ENCODE results near the gene MESD. TPM values are rescaled to one million over a fixed set of nuclear protein-coding genes. Genes with fewer than 3 reads are reported as not detected.
A peak's percentile ranks its signal among the peaks of the same experiment; 100 is the strongest.

Gene MESD
- total RNA-seq, 6 experiments from 2014 or later, result 10.8 to 16.7 (median 14.6) TPM

- ATAC-seq, result no peak
- intact Hi-C loops (cut with DNase I), result no loop called here
- peak in 1 of 3 donors; percentile 25 for DNase-seq
Measured at GRCh38 chr15:80942746-80943565, 46.7 kb downstream of the MESD start.

GRCh38 chr15:80942266-80942665, 47.4 kb downstream of the MESD start:
- DNase-seq (peak in 1 of 3 donors; percentile 10), ATAC-seq (no peak)
- no peak overlapping the region for H3K4me3 ChIP-seq
- intact Hi-C loops (cut with DNase I), result no loop called here
- H3K9me3 ChIP-seq, result no peaks in the 10 kb centered on the region
- TF ChIP-seq CTCF (IDR thresholded peaks at IDR 0.05), result no peak
- no peak for TF ChIP-seq POLR2A (IDR thresholded peaks at IDR 0.05)
- H3K4me1 ChIP-seq, result no peaks in the 10 kb centered on the region
- no peak overlapping the region for H3K27ac ChIP-seq
- 100% methylated on average over 6 of the region's 7 CpGs for WGBS (ENCODE audit: insufficient coverage, low coverage, low lambda C conversion rate, missing lambda C conversion rate)
- H3K27me3 ChIP-seq, result no peaks in the 10 kb centered on the region
- H3K36me3 ChIP-seq, result peaks cover 0 to 5% (median 0%) of the 10 kb centered on the region in 4 donors

More at GRCh38 chr15:80942746-80943565, 46.7 kb downstream of the MESD start:
- TF ChIP-seq CTCF (IDR thresholded peaks at IDR 0.05), result no peak
- no peak for TF ChIP-seq POLR2A (IDR thresholded peaks at IDR 0.05)
- H3K4me3 ChIP-seq, result no peak overlapping the region
- H3K36me3 ChIP-seq, result peaks cover 0 to 12% (median 0%) of the 10 kb centered on the region in 4 donors
- 97% methylated on average over 9 of the region's 16 CpGs for WGBS (ENCODE audit: insufficient coverage, low coverage, low lambda C conversion rate, missing lambda C conversion rate)
- H3K4me1 ChIP-seq, result no peaks in the 10 kb centered on the region
- no peak overlapping the region for H3K27ac ChIP-seq
- no peaks in the 10 kb centered on the region for H3K27me3 ChIP-seq
- no peaks in the 10 kb centered on the region for H3K9me3 ChIP-seq

- DNase-seq, result no peak
- no peak for TF ChIP-seq POLR2A (IDR thresholded peaks at IDR 0.05)
- TF ChIP-seq CTCF (IDR thresholded peaks at IDR 0.05), result no peak
- intact Hi-C loops (cut with DNase I), result no loop called here
- Histone ChIP-seq H3K4me3 (no peak overlapping the region), H3K36me3 (peaks cover 0 to 5% (median 0%) of the 10 kb centered on the region in 4 donors), H3K27ac (no peak overlapping the region), H3K9me3 (no peaks in the 10 kb centered on the region), H3K4me1 (no peaks in the 10 kb centered on the region), H3K27me3 (no peaks in the 10 kb centered on the region)
- WGBS (ENCODE audit: insufficient coverage, low coverage, low lambda C conversion rate, missing lambda C conversion rate), result 100% methylated on average over 3 of the region's 6 CpGs
- ATAC-seq, result no peak
Measured at GRCh38 chr15:80940851-80941250, 48.8 kb downstream of the MESD start.

GRCh38 chr15:80940331-80940730, 49.3 kb downstream of the MESD start:
- Histone ChIP-seq H3K27ac (no peak overlapping the region), H3K36me3 (peaks cover 0 to 5% (median 0%) of the 10 kb centered on the region in 4 donors)

More at GRCh38 chr15:80940331-80940730, 49.3 kb downstream of the MESD start:
- Histone ChIP-seq H3K27me3 (no peaks in the 10 kb centered on the region), H3K9me3 (no peaks in the 10 kb centered on the region), H3K4me1 (no peaks in the 10 kb centered on the region), H3K4me3 (no peak overlapping the region)
- ATAC-seq, result no peak
- DNase-seq, result no peak
- TF ChIP-seq CTCF (IDR thresholded peaks at IDR 0.05) (no peak), POLR2A (IDR thresholded peaks at IDR 0.05) (no peak)
- intact Hi-C loops (cut with DNase I), result no loop called here
- WGBS (ENCODE audit: insufficient coverage, low coverage, low lambda C conversion rate, missing lambda C conversion rate), result 89% methylated on average over 3 of the region's 4 CpGs

Data from right lobe of liver (tissue), 6 donors.